ENCODE measurements around the gene TSPEAR. TPM values are rescaled to one million over a fixed set of nuclear protein-coding genes. Genes with fewer than 3 reads are reported as not detected.
A peak's percentile ranks its signal among the peaks of the same experiment; 100 is the strongest.

The TSPEAR gene
- total RNA-seq, 1 experiment from 2014 or later: 0.32 TPM

- H3K27me3 ChIP-seq (replicated peaks; ENCODE audit: control insufficient read depth, insufficient read depth, low read length): no peaks in the 10 kb centered on the region
- peak; percentile 90 to 92 for TF ChIP-seq CTCF (IDR thresholded peaks at IDR 0.05; ENCODE audit: insufficient read depth in 1 of 2, low read depth in 1 of 2, low read length in 1 of 2, severe bottlenecking in 1 of 2, unreplicated experiment in 1 of 2)
- POLR2A ChIA-PET: interaction anchor here (1.0 kb wide), 1 partner anchor 232 kb away, joined by 3 read pairs; no protein-coding TSS in a partner anchor
- H3K4me3 ChIP-seq (ENCODE audit: low read depth, low read length): peak overlapping the region; percentile 49
- CTCF ChIA-PET: interaction anchor here (0.6 to 1.8 kb wide), 10 partner anchors 10 to 421 kb away, joined by 3 to 46 read pairs (median 4); no protein-coding TSS in a partner anchor
- Mint-ChIP-seq H3K36me3 (ENCODE audit: insufficient read depth, unreplicated experiment) (no peaks in the 10 kb centered on the region), H3K4me1 (ENCODE audit: low read depth, unreplicated experiment) (no peaks in the 10 kb centered on the region), H3K27ac (ENCODE audit: unreplicated experiment) (no peak overlapping the region), H3K4me3 (ENCODE audit: unreplicated experiment) (peak overlapping the region; percentile 62), H3K27me3 (ENCODE audit: insufficient read depth, unreplicated experiment) (no peaks in the 10 kb centered on the region), H3K9me3 (ENCODE audit: unreplicated experiment) (no peaks in the 10 kb centered on the region)
- H3K4me1 ChIP-seq: peaks cover 7% of the 10 kb centered on the region
- no TSS peak for BruUV-seq (replicated peaks)
- H3K9me3 ChIP-seq: no peaks in the 10 kb centered on the region
- intact Hi-C loops (cut with micrococcal nuclease; ENCODE audit: unreplicated experiment): loop anchor here (10.0 kb wide), 1 partner anchor 284 kb away; no protein-coding TSS in a partner anchor
- DNase-seq: peak; percentile 79 to 89
- no peaks in the 10 kb centered on the region for H3K36me3 ChIP-seq (ENCODE audit: control insufficient read depth, insufficient read depth, low read length)
Observed at GRCh38 chr21:44510508-44511218, 200.7 kb downstream of the TSPEAR start.

- Histone ChIP-seq H3K36me3 (ENCODE audit: control insufficient read depth, insufficient read depth, low read length) (no peaks in the 10 kb centered on the region), H3K9me3 (no peaks in the 10 kb centered on the region), H3K4me1 (peaks cover 9% of the 10 kb centered on the region), H3K27me3 (replicated peaks; ENCODE audit: control insufficient read depth, insufficient read depth, low read length) (no peaks in the 10 kb centered on the region), H3K4me3 (ENCODE audit: low read depth, low read length) (no peak overlapping the region; the same call in 1 of the 2 replicates)
- POLR2A ChIA-PET: interaction anchor here (1.0 kb wide), 1 partner anchor 233 kb away, joined by 3 read pairs; no protein-coding TSS in a partner anchor
- Mint-ChIP-seq H3K9me3 (ENCODE audit: unreplicated experiment) (no peaks in the 10 kb centered on the region), H3K36me3 (ENCODE audit: insufficient read depth, unreplicated experiment) (no peaks in the 10 kb centered on the region), H3K4me3 (ENCODE audit: unreplicated experiment) (peak overlapping the region; percentile 62), H3K27ac (ENCODE audit: unreplicated experiment) (peak overlapping the region; percentile 19), H3K27me3 (ENCODE audit: insufficient read depth, unreplicated experiment) (no peaks in the 10 kb centered on the region), H3K4me1 (ENCODE audit: low read depth, unreplicated experiment) (no peaks in the 10 kb centered on the region)
- CTCF ChIA-PET: interaction anchor here (0.6 to 1.8 kb wide), 9 partner anchors 10 to 365 kb away, joined by 3 to 46 read pairs (median 3); no protein-coding TSS in a partner anchor
- TF ChIP-seq CTCF (IDR thresholded peaks at IDR 0.05; ENCODE audit: insufficient read depth in 1 of 2, low read depth in 1 of 2, low read length in 1 of 2, severe bottlenecking in 1 of 2, unreplicated experiment in 1 of 2): no peak
- no peak for DNase-seq
- intact Hi-C loops (cut with micrococcal nuclease; ENCODE audit: unreplicated experiment): loop anchor here (10.0 kb wide), 1 partner anchor 285 kb away; no protein-coding TSS in a partner anchor
- BruUV-seq (replicated peaks): no TSS peak
Observed at GRCh38 chr21:44510109-44510507, 201.3 kb downstream of the TSPEAR start.

GRCh38 chr21:44509539-44509938, 201.8 kb downstream of the TSPEAR start:
- intact Hi-C loops (cut with micrococcal nuclease; ENCODE audit: unreplicated experiment): no loop called here
- no TSS peak for BruUV-seq (replicated peaks)
- POLR2A ChIA-PET: no interaction called here

More at GRCh38 chr21:44509539-44509938, 201.8 kb downstream of the TSPEAR start:
- no peak for TF ChIP-seq CTCF (IDR thresholded peaks at IDR 0.05; ENCODE audit: insufficient read depth in 1 of 2, low read depth in 1 of 2, low read length in 1 of 2, severe bottlenecking in 1 of 2, unreplicated experiment in 1 of 2)
- Mint-ChIP-seq H3K27ac (ENCODE audit: unreplicated experiment) (peak overlapping the region; percentile 19), H3K36me3 (ENCODE audit: insufficient read depth, unreplicated experiment) (no peaks in the 10 kb centered on the region), H3K4me3 (ENCODE audit: unreplicated experiment) (no peak overlapping the region), H3K4me1 (ENCODE audit: low read depth, unreplicated experiment) (no peaks in the 10 kb centered on the region), H3K27me3 (ENCODE audit: insufficient read depth, unreplicated experiment) (no peaks in the 10 kb centered on the region), H3K9me3 (ENCODE audit: unreplicated experiment) (no peaks in the 10 kb centered on the region)
- Histone ChIP-seq H3K27me3 (replicated peaks; ENCODE audit: control insufficient read depth, insufficient read depth, low read length) (no peaks in the 10 kb centered on the region), H3K4me3 (ENCODE audit: low read depth, low read length) (no peak overlapping the region), H3K9me3 (no peaks in the 10 kb centered on the region), H3K36me3 (ENCODE audit: control insufficient read depth, insufficient read depth, low read length) (no peaks in the 10 kb centered on the region), H3K4me1 (peaks cover 9% of the 10 kb centered on the region)
- no peak for DNase-seq
- CTCF ChIA-PET: interaction anchor here (0.6 to 1.8 kb wide), 4 partner anchors 117 to 284 kb away, joined by 3 to 46 read pairs (median 24); no protein-coding TSS in a partner anchor

All from Caco-2 (cell line).